GM18858 (cell line): ENCODE measurements around the gene CPNE7.
"Not testable (repeated sequence)": the region's sequence is repeated elsewhere in the genome, so short reads cannot be mapped to it uniquely, and the experiment has no call there.

Source experiments
- ATAC-seq: cut with Tn5 transposase; IDR thresholded peaks from one replicate; pipeline ENCODE4 v1.9.1; 2021; ENCODE audit not compliant: unreplicated experiment

Gene CPNE7

GRCh38 chr16:89621136-89621697 lies 45.7 kb downstream of the CPNE7 start:
- no peak for ATAC-seq

- ATAC-seq = no peak
These were observed 46.3 kb downstream of the CPNE7 start for GRCh38 chr16:89621698-89622409.

GRCh38 chr16:89623511-89624261 lies 48.1 kb downstream of the CPNE7 start:
- no peak for ATAC-seq

- ATAC-seq = no peak
These were observed 49.5 kb downstream of the CPNE7 start for GRCh38 chr16:89624777-89625761.

- no peak for ATAC-seq
These were observed 54.5 kb downstream of the CPNE7 start for GRCh38 chr16:89629827-89630610.

DNA sequence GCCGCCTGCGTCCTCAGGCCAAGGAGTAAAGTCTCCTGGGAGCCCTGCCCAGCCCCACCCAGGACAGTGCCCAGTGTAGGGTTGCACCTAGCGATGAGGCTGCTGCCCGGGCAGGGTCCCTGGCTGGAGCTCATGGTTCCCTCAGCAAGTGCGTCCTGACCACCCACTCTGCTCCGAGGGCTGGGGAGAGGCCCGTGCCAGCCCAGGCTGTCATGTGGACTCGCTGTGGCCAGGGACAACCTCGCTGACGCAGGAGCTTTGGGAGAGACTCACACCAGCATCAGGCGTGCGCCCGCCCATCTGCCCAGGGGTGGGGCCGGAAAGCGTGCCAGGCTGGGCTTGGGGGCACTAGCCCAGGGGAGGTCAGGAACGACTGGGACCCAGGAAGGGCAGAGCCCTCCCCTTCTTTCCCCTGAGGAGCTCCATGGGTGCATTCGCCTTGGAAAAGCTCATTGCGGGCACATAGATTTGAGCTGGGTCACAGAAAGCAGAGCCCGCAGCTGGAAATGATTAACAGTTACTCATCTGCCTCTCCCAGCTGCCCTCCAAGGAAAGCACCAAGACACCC lies 57.6 kb downstream of the CPNE7 start:
- no peak for ATAC-seq

DNA sequence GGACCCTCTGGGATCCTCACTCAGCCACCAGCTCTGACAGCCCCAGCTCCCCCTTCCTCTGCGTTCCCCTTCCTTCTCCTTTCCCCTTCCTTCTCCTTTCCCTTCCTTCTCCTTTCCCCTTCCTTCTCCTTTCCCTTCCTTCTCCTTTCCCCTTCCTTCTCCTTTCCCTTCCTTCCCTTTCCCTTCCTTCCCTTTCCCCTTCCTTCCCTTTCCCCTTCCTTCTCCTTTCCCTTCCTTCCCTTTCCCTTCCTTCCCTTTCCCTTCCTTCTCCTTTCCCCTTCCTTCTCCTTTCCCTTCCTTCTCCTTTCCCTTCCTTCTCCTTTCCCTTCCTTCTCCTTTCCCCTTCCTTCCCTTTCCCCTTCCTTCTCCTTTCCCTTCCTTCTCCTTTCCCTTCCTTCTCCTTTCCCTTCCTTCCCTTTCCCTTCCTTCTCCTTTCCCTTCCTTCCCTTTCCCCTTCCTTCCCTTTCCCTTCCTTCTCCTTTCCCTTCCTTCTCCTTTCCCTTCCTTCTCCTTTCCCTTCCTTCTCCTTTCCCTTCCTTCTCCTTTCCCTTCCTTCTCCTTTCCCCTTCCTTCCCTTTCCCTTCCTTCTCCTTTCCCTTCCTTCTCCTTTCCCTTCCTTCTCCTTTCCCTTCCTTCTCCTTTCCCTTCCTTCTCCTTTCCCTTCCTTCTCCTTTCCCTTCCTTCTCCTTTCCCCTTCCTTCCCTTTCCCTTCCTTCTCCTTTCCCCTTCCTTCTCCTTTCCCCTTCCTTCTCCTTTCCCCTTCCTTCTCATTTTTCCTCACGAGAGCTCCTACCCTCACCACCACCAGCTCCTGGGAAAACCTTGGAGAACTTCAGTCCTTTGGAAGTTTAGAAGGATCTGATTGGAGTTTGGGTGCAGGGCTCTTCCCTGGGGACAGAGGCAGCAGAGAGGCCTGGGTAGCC lies 59.2 kb downstream of the CPNE7 start:
- not testable (repeated sequence) for ATAC-seq

DNA sequence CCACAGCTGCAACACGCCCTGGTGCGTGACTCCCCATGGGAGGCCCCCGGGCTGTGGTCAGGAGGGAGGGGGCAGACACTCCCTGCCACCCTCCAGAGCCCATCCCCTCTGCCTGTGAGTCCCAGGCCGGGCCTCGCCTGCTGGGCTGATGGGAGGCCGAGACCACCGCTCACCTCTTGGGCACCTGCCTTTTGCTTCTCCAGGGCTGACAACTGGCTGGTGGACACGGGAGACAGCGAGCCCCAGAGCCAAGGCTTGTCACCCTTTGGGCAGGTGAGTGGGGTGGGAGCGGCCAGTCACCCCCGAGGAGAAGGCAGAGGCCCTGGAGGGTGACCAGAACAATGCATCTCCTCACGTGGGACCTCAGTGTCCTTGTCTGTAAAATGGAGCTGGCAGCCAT lies 61.1 kb downstream of the CPNE7 start:
- no peak for ATAC-seq

DNA sequence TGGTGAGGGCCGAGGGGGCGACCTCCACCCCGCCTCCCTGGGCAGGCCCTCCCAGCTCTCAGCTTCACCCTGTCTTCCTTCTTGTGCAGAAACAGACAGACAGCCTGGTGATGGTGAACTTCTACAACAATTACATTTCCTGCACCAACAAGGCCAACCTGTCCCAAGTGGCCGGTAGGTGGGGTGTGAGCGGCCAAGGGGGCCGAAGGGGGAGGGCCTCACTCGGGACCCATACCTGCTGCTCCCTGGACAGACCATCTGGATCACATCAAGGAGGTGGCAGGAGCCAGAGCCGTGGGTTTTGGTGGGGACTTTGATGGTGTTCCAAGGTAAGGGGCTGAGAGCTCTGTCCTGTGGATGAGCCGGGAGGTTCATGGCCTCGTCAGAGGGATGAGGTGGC lies 61.8 kb downstream of the CPNE7 start:
- ATAC-seq = no peak

DNA sequence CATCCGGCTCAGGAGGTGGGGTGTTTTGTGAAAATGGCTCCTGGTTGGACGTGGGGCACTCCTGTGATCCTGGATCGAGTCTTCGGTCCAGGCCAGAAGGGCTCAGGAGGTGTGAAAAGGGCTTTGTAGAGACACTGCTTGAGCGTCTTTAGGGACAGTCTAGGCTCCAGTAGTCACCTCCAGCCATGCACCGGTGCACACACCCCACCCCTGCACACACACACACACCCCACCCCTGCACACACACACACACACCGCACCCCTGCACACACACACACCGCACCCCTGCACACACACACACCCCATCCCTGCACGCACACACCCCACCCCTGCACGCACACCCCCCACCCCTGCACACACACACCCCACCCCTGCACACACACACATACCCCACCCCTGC lies 62.9 kb downstream of the CPNE7 start:
- no peak for ATAC-seq

GRCh38 chr16:89639385-89639784 lies 63.8 kb downstream of the CPNE7 start:
- no peak for ATAC-seq

DNA sequence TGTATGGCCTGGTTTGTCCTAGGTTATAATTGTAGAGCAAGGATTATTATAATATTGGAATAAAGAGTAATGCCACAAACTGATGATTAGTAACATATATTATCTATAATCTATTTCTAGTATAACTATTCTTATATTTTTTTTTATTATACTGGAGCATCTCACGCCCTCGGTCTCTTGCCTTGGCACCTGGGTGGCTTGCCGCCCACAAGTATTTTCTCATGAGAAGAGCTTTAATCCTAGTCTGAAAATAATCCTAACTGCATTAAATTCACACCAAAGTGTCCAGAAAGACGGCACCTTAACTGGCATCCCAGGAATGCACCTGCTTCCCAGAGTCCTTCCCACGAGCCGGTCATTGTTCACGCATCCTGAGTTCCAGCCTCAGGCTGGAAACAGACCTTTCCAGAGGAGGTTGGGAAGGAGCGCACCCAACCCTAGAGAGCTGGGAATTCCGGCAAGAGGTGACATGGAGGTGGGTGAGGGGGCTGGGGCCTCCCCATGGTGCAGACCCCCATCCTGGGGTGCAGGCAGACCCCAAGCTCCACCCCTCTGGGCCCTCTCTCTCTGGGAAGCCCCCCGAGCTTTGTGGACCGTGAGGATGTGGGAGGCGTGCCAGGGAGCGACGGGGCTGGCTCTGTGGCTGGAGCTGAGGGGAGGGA lies 66.0 kb downstream of the CPNE7 start:
- no peak for ATAC-seq

DNA sequence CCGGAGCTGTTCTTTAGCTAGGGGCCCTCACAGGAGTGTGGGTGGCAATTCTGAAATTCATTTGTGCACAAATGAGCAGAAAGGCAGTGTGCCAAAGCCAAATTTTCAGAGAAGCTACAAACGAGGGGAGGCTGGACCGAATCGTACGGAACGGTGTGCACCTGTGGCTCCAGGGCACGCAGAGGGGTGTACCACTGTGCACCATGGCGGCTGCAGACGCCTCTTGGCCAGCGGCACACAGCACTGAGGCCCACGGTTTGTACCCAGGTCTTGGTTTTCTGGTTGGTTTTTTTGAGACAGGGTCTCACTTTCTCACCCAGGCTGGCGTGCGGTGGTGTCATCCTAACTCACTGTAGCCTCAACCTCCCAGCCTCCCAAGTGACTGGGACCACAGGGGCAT lies 67.0 kb downstream of the CPNE7 start:
- ATAC-seq = no peak

- ATAC-seq = no peak
These were observed 68.3 kb downstream of the CPNE7 start for GRCh38 chr16:89643769-89644300.

GRCh38 chr16:89645122-89645521 lies 69.6 kb downstream of the CPNE7 start:
- no peak for ATAC-seq

DNA sequence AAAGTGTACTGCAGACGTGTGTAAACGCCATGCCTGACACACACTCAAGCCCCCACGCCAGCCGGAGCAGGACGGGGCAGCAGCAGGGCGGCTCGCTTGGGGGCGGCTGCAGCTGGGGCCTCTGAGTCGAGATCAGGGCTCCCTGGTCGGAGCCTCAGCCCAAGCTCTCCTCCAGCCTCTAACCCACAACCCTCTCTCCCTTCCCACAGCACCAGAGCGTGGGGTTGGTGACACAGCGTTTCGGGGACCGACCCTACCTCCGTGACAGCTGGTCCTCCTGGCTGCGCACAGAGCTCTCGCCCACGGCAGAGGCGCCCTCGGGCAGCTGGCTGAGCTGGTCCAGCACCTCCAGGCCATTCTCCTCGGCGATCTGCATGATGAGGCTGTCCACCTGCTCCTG lies 70.7 kb downstream of the CPNE7 start:
- no peak for ATAC-seq
